GM10266 (cell line): ENCODE measurements around the gene BTNL3.

Experiments used
- DNase-seq: peaks from one replicate; pipeline ENCODE4 v3.0.0; 2012; ENCODE audit errors: extremely low spot score
- TF ChIP-seq, protein P1 (sequence below): IDR thresholded peaks from 2 replicates; pipeline ENCODE4 v1.5.1; 2012; ENCODE audit warnings: mild to moderate bottlenecking, low read depth; ENCODE audit not compliant: control insufficient read depth, insufficient read depth; ENCODE audit errors: missing control alignments

The BTNL3 gene

DNA sequence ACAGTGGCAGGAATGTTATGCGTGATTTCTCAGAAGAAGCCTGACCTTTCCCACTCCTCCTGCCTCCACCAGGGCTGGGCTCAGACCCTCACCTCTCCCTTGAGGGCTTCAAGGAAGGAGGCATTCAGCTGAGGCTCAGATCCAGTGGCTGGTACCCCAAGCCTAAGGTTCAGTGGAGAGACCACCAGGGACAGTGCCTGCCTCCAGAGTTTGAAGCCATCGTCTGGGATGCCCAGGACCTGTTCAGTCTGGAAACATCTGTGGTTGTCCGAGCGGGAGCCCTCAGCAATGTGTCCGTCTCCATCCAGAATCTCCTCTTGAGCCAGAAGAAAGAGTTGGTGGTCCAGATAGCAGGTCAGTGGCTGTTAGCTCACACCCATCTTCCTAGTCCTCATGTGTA, 61.4 kb downstream of the BTNL3 start:
- no peak for DNase-seq

GRCh38 chr5:181051841-181052671, 63.4 kb downstream of the BTNL3 start:
- no peak for DNase-seq

More for the DNA sequence above, 61.4 kb downstream of the BTNL3 start:
- TF ChIP-seq, protein P1, sequence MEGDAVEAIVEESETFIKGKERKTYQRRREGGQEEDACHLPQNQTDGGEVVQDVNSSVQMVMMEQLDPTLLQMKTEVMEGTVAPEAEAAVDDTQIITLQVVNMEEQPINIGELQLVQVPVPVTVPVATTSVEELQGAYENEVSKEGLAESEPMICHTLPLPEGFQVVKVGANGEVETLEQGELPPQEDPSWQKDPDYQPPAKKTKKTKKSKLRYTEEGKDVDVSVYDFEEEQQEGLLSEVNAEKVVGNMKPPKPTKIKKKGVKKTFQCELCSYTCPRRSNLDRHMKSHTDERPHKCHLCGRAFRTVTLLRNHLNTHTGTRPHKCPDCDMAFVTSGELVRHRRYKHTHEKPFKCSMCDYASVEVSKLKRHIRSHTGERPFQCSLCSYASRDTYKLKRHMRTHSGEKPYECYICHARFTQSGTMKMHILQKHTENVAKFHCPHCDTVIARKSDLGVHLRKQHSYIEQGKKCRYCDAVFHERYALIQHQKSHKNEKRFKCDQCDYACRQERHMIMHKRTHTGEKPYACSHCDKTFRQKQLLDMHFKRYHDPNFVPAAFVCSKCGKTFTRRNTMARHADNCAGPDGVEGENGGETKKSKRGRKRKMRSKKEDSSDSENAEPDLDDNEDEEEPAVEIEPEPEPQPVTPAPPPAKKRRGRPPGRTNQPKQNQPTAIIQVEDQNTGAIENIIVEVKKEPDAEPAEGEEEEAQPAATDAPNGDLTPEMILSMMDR, result no peak

DNA sequence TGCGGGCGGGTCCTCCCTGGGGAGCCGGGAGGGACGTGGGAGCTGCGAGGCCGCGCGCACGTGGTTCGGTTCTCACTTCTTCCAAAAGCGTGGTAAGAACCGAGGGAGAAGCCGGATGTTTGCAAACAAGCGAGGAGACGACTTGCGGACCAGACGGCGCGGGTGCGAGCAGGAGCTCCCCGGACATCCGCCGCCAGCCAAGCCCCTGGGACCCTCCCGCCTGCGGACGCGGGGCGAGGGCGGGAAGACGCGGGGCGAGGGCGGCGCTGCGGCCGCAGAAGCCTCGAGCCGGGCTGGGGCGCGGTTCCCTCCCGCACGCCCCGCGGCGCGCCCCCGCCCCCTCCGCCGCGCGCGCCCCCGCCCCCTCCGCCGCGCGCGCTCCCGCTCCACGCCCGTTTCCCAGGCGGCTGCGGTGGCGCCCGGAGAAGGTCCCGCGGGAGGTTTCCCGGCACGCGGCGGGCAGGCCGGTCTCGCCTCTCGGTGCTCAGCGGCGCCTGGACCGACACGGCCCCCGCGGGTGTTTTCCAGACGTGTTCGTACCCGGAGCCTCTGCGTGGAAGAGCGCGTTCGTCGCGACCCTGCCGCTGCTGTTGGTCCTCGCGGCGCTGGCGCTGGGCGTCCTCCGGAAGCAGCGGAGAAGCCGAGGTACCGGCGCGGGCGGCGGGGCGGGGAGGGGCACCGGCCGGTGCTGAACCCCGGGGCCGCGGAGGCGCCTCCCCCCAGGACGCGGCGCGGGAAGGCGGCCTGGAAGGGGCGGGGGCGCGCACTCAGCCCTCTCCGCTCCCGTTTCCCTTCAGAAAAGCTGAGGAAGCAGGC, 64.2 kb downstream of the BTNL3 start:
- TF ChIP-seq, protein P1, result no peak
- no peak for DNase-seq

More at GRCh38 chr5:181051841-181052671, 63.4 kb downstream of the BTNL3 start:
- TF ChIP-seq, protein P1, result no peak

GRCh38 chr5:181053488-181054121, 65.0 kb downstream of the BTNL3 start:
- peak; percentile 50 for DNase-seq
- TF ChIP-seq, protein P1, result no peak

- DNase-seq, result peak; percentile 47
- TF ChIP-seq, protein P1, result no peak
Observed at GRCh38 chr5:181054138-181054537, 65.5 kb downstream of the BTNL3 start.

GRCh38 chr5:181054871-181055459, 66.3 kb downstream of the BTNL3 start:
- DNase-seq, result peak; percentile 32
- TF ChIP-seq, protein P1, result no peak
